Fibroblast of skin of right biceps (primary cell): ENCODE results near the gene FOXC2.

Experiments used
- DNase-seq: peaks from one replicate; pipeline ENCODE4 v3.0.0-alpha.2; 2013

Gene FOXC2

DNA sequence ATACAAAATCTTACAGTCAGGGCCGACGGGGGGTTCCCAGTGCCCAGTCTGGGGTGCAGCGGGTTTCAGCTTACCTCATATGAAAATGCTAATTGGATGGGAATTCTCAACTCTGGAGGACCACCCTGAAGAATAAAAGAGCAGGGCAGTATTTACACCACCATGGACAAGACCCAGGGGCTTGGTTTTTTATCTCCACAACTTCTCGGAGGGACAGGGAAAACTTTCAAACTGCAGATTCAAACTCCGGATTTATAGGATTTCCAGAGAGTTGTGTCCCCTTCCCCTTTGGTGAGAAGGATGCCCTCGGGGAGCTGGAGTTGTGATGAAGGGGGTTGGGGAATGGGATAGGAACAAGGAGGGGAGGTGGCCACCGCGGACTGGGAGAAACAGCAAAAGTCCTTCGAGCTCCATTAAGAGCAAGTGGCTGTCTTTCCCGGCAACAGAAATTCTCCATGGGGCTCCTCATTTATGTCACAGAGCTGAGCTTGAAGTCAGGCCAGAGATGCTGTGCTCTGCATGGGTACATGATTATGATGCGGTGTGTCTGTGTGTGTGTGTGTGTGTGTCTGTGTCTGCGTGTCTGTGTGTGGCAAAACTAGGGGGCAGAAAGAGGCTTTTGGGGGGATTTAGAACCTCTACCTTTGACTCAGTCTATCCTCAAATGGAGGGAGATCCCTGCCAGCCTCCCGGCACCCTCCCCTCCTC, 27.4 kb downstream of the FOXC2 start:
- no peak for DNase-seq

DNA sequence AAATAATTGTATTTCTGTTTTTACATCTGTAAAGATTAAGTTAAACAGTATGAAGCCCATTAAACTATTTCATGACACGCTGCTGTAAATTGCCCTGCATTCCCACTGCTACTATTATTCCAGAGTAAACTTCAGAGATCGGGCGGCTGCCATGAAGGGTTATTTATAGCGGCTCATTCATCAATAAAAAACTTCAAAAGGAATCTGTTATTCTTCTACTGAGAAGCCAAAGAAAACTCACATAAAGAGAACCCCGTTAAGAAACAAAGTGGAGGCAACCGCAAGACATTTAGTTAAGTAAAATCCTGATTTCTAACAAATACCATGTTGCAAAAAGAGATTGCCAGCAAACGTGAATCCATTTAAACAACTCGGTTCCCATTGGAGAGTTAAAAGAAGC, 28.1 kb downstream of the FOXC2 start:
- DNase-seq = peak; percentile 75

DNA sequence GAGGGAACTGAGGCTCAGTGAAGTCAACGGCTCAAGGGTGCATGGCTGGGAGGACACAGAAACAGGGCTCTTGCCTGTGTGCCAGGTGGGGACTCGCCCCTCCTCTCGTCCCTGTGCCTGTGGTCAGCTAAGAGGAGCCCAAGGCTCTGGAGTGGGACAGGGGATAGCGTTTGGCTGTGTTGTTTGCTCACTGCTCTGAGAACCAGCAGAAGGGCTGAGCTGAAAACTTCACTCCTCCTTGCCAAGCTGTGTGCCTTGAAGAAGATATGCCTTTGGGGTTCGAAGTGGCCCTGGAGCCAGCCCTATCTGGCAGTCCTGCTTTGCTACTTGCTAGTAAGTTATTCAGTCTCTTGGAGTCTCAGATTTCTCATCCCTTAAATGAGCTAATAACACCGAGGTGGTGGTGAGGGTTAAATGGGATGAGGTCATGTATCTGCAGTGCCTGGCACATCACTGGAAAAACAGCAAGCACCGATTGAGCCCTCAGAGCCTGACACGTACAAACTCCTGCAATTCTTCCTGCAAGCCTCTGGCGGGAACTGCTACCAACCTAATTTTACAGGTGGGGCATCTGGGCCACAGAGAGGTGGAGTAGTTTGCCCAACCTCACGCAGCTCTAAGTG, 29.5 kb downstream of the FOXC2 start:
- DNase-seq = peak; percentile 56

DNA sequence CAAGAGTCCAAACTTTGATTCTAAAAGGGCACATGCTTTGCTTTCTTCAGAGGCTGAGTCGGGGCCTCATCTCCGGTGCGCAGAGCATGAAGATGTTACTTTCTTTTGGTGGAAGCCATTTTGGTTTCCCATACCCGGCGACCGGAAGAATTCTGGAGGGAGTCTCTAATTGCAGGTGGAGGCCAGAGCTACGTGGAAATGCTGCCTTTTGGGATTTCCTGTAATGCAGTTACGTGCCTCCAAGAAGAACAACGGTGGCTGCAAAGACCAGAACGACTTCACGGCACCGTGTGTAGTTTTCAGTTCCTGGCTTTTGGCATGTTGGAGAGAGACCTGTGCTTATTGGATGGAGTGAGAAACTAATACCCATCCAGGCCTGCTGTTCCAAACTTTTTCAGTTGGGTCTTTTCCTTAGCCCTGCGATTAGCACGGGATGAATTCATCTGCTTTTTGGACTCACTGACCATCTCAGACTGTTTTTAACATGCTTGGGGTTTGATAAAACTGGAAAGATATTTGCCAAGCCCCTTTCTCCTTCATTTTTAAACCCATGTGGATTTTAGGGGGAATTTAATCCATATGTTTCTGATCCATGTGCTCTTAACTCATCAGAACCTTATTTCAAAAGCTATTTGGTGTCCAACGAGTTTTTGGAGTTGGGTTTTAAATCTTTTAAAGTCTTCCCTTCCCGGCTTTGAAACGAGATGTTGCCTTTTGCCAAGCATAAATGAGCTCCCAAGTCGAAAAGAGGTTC, 30.7 kb downstream of the FOXC2 start:
- DNase-seq = no peak

DNA sequence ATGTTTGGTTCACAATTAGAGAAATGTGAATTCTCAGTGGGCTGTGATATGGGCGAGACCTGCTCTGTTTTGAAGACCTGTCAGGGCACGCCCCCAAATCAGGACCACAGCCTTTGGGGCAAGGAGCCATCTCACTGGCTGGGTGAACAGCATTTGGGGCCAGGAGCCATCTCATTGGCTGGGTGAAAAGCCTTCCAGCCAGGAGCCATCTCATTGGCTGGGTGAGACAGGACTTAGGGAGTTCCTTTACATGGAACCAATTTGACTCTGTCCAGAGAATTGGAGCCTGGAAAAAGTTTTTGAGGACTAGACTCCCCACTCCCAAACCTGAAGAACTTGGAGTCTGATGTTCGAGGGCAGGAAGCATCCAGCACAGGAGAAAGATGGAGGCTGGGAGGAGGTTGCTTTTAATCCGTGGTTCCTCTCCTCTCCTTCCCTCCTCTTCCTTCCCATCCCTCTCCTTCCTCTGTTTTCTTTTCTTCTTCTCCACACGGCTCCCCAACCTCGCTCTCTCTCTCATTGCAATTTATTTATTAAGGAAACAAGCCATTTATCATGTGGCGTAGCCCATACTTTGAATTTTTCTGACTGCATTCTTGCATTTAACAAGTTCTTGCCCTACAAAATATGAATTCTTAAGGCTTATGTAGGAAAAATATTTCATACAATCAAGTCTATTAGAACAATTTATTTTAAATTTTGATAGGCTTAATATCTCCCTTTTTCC, 31.4 kb downstream of the FOXC2 start:
- DNase-seq = peak; percentile 68

DNA sequence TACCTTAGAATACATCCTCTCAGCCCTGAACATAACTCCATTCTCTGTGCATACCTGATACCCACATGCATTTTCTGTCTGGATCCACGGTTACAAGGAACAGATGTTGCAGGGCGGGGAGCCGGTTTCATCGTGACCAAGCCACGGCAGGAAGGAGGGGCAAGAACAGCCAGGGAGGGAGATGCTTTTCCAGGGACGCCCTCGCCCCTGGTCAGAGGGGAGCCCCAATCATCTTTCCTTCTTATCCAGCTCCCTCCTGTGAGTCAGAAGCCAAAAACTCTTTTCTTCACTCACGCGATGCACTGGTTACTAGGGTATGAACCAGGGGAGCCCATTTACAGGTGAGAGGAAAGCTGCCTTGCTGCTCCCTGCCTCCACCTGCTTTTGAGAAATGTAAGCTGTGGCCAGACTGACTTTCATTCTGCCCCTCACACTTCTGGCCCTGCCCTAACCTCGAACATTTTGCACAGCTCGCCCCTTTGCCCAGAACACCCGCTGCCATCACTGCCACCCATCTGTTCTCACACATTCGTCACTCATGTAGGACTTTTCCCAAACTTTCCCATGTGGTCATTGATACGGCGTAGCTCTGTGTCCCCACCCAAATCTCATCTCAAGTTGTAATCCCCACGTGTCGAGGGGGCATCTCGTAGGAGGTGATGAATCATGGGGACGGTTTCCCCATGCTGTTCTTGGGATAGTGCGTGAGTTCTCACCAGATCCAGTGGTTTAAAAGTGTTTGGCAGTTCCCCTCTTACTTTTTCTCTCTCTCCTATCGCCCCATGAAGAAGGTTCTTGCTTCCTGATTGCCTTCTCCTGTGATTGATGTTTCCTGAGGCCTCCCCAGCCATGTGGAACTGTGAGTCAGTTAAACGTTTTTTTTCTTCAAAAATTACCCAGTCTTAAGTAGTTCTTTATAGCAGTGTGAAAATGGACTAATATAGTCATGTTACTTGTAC, 32.3 kb downstream of the FOXC2 start:
- DNase-seq = peak; percentile 75

DNA sequence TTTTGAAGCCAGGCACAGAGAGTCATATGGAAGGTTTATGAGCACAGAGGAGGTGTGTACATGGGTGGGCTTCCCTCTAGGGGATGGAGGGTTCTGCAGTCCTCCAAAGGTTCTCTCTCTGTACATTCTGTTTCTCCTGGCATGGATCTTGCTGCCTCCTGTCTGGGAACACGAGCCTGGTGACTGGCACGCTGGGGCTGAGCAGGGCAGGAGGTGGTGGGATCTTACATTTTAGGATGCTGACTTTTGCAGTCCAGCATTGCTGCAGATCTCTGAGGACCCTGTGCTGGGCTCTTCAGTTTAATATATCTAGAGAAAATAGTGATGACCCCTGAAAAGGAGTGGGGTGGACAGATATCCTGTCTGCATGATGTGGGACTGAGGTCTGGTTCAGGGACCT, 34.7 kb downstream of the FOXC2 start:
- DNase-seq = no peak

DNA sequence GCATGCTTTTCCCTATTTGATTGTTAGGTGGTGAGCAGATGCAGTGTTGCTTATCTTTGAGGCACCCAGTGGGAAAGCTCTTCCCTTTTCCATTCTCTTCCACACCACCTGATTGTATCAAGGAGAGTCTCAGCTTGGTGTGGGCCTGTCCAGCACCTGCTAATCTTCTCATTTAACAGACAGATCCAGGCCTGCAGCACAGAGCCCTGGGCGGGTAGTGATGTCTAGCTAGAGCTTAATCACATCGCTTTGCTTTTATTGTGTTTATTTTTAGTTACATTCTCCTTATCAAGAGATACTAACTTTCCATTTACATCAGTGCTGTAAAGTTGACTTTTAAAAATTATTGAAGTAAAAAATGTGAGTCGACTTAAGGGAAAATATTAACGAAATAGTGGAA, 35.9 kb downstream of the FOXC2 start:
- DNase-seq = no peak

DNA sequence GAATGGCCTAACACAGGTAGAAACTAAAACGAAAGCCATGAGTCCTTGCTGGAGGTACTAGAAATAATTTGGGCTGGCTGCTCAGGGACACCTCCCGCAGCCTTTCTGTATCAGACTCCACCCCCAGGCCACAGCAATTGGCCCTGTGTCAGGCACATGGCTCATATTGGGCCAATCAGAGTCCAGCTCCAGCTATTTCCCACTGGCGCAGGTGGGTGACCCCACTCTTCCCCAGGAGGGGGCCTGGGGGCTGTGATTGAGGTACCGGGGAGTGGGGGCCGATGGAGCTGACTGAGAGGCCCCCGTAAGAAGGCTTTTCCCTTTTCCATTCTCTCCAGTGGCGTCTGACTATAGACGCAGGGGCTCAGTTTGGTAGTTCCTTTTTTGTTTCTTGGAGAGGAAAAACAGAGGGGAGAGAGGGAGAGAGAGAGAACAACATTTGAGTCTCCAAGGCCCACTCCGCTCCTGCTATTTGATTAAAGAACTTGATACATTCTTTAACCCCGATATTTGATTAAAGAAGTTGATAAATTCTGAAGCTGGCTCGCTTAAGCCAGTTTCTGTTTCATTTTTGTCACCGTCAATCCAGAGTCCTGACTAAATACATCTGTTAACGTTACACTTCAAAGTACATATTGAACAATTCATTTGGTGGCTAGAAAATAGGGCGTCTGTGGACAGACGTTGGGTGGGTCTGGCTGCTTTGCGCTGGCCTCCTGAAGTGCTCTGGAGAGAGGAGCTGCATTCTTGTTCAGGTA, 38.0 kb downstream of the FOXC2 start:
- DNase-seq = no peak

DNA sequence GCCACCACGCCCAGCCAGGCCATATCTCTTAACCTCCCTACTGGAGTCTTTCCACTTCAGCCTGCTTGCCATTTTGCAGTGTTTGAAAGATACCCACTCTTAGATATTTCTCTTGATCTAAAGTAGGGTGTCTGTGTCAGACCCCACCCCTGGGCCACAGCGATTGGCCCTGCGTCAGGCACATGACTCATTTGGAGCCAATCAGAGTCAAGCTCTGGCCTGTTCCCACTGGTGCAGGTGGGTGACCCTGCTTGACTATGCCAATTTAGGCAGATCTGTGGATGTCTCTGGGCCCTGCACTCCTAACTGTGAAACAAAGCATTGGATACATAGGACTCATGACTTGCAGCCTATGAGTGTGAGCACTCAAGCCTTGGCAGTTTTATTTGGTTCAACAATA, 39.3 kb downstream of the FOXC2 start:
- no peak for DNase-seq

DNA sequence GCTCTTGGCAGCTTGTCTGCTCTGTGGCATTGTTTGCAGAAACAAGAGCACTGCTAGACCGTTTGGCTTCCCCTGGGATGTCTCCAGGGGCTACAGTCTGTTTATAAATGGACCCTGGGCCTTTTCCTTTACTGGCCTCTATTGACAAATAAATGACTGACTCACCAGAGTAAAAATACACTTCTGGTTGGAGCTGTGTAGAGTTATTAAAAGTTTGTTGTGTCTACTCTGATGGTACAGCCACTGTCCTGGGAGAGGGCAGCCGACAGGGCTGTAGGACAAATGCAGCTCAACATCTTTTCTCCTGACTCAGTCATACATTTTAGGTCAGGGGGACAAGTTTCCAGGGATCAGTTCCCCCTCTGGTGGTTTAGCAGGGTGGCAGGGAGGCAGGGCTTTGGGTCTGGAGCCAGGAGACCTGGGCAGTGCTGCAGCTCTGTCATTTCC, 41.7 kb downstream of the FOXC2 start:
- no peak for DNase-seq

DNA sequence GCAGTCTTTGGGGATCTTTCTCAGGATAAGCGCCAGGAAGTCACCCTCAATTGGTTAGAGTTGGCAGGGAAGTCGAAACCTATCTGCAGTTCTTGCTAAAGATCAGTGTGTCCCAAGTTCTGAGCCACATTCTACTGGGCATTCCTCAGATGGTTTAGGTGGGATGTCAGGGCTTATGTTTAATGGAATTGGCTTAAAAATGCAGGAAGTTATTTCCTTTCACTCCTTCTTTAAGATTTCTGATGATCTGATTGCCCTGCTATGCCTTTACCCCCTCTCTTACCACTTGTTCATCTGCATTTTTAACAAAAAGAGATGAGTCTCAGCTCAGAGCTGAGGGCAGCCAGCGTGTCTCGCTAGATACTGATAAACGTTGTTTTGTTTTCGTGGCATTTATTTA, 42.5 kb downstream of the FOXC2 start:
- peak; percentile 97 for DNase-seq

DNA sequence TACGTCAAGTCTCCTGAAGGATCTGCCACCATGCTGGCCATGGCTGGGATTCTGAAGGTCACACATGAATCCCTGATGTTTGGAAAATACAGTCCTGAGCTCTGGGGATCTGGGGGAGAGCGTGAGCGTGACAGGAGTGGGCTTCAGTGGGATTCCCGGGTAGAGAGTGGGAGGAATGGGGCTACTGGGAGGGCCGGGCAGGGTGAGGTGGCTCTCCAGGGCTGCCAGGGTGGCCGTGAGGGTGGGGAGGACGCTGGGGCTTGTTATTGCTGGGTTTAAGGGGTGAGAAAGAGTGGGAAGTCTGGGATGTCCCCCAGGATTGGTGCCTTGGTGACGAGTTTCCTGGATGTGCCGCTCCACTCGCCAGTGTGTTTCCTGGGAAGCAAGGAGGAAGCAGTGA, 43.0 kb downstream of the FOXC2 start:
- DNase-seq = no peak

DNA sequence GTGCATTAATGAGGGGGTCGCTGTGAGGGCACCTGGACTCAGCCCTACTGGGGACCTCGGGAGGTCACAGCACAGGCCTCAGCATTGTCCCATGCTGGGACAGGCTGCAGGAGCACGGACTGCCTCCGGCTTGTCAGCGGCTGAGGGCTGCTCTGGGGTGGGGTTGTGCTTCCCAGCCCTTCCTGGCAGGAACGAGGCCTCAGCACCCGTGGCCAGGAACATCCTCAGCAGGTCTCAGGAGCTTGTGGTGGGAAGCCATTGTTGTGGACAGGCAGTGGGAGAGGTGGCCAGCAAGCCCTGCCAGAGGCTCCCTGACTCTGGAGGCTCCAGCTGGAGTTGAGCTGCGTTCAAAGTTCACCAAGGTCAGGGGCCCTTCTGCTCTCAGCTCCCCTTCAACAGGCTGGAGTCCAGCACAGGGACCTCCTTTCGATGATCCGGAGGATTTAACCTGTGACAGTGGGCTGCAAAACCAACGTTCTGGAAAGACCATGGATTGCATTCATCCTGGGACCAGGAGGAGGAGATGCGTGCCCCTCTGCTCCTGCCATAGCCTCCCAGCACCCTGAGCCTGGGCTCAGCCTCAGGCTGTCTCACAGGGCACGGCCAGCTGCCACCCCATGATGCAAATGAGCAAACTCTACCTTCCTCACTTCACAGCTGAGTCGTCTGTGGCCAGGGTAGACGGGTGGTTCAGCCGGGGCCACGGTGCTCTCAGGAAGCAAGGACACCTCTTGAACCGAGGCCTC, 44.3 kb downstream of the FOXC2 start:
- no peak for DNase-seq

DNA sequence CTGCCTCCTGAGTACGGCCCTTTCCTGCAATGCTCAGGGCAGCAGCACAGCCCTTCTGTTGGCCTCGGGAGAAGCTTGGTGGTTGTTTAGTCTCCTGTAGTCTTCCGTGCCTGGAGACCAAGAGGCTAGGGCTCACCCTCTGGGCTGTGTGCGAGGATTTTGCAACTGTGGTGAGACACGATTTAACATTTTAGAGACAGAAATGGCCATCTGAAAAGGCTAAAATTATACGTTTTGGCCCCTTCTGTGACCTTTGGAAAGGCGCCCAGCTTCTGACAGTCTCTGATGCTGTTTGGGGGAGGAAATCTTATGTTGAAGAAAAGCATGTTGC, 44.9 kb downstream of the FOXC2 start:
- peak; percentile 57 for DNase-seq

DNA sequence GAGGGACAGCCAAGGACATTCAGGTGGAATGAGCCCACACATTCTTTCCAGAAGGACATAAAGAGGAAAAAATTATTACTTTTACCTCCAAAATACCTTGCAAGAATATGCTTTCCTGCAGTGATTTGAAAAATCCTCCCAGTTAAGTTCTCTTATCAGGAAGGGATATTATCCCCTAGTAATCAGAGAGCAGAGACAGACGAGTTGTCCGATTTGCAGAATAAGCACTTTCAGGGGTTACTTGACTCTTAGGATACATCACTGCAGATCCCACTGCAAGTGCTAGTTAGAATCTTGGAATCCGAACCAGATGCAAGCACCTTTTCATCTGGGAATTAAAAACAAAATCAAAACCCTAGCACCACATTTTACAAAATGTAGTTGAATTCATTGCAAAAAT, 45.3 kb downstream of the FOXC2 start:
- DNase-seq = no peak

DNA sequence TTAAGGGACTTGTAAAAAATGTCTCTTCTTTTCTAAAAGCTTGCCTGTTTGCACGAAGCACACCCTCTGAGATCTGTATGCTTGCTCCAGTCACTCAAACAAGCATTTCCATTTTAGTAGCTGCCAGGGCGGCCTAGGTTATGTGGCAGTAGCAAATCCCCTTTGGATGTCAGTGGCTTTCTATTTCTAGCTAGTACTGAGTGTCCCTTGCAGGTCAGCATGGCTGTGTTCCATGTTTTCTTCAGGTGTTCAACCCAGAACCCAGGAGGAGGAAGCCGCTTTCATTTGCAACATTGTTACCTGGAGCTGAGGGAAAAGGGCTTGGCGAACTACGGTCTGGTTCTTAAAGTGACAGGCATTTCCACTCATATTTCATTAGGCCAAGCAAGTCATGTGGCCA, 48.1 kb downstream of the FOXC2 start:
- DNase-seq = no peak

DNA sequence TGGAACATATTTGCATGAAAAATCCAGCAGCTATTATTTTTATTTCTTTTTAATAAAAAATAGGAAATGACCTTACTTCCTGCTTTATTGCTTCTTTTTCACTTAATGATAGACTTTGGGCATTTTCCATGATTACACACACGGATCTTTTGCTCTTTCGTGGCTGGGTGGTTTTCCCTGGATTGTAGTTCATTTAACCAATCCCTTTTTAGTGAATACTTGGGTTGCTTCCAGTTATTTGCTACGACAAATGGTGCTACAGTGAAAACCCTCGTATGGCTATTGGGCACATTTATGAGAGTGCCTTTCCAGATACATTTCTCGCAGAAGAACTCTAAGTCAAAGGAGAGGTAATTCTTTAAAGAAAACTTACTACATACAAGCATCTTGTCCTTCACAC, 50.3 kb downstream of the FOXC2 start:
- DNase-seq = no peak

DNA sequence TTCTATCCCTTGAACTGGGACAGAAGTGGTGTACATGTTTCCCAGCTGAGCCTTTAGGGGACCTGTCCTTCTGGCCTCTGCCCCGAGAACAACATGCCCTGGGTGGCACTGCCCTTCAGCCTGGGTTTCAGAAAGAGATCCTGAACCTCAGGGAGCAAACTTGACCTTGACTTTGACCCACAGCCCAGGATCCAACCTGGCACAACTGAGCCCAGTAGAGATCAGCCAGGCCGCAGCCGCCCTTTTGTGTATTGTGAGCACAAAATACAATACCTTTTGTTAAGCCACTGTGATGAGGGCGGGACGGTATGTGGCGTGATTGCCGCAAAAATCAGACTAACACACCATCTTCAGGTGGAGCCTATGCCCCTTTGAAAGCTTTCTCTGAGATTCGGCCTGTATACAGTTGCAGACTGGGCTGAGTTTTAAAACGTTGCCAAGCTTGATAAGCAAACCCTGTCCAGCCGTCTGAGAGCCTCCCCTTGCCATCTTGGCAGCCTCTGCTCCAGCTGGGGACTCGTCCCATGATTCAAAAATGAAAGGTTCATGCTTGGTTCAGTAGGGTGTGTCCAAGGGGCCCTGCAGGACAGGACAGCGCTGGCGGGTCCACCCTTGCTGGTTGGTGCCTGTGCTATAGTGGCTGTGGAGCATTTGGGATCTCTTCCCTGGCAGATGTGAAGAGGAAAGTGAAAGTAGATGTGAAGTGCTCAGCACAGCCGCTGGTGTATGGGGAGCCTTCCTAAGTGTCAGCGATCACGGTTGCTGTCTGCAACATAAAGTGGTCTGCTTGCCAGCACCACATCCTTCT, 52.0 kb downstream of the FOXC2 start:
- no peak for DNase-seq
